ENCODE results near the gene TPRN. TPM values are rescaled to one million over a fixed set of nuclear protein-coding genes. Genes with fewer than 3 reads are reported as not detected.

TPRN gene
- total RNA-seq, 2 experiments from 2014 or later, result 7.3 to 7.6 TPM

- Mint-ChIP-seq H3K4me1 (no peaks in the 10 kb centered on the region), H3K27me3 (peaks cover 30% of the 10 kb centered on the region), H3K36me3 (no peaks in the 10 kb centered on the region)
Measured at GRCh38 chr9:137147091-137147792, 53.3 kb downstream of the TPRN start.

GRCh38 chr9:137146527-137146918 lies 54.0 kb downstream of the TPRN start:
- no peak overlapping the region for H3K27ac Mint-ChIP-seq
- no peak overlapping the region for H3K4me3 Mint-ChIP-seq
- H3K36me3 Mint-ChIP-seq, result no peaks in the 10 kb centered on the region
- H3K27me3 Mint-ChIP-seq, result peaks cover 38% of the 10 kb centered on the region
- no peaks in the 10 kb centered on the region for H3K9me3 Mint-ChIP-seq
- DNase-seq, result no peak
- H3K4me1 Mint-ChIP-seq, result no peaks in the 10 kb centered on the region

More at GRCh38 chr9:137147091-137147792, 53.3 kb downstream of the TPRN start:
- no peak overlapping the region for H3K4me3 Mint-ChIP-seq
- H3K9me3 Mint-ChIP-seq, result no peaks in the 10 kb centered on the region
- no peak for DNase-seq
- no peak overlapping the region for H3K27ac Mint-ChIP-seq

GRCh38 chr9:137145731-137146526 lies 54.6 kb downstream of the TPRN start:
- Mint-ChIP-seq H3K27me3 (peaks cover 42% of the 10 kb centered on the region), H3K4me3 (no peak overlapping the region), H3K4me1 (no peaks in the 10 kb centered on the region), H3K9me3 (no peaks in the 10 kb centered on the region), H3K36me3 (no peaks in the 10 kb centered on the region), H3K27ac (no peak overlapping the region)
- no peak for DNase-seq

- no peak overlapping the region for H3K27ac Mint-ChIP-seq
- no peak for DNase-seq
- H3K4me3 Mint-ChIP-seq, result no peak overlapping the region
- H3K36me3 Mint-ChIP-seq, result no peaks in the 10 kb centered on the region
- H3K27me3 Mint-ChIP-seq, result peaks cover 62% of the 10 kb centered on the region
- no peaks in the 10 kb centered on the region for H3K9me3 Mint-ChIP-seq
- H3K4me1 Mint-ChIP-seq, result no peaks in the 10 kb centered on the region
Measured at GRCh38 chr9:137143459-137143858, 57.1 kb downstream of the TPRN start.

- Mint-ChIP-seq H3K4me1 (peaks cover 2% of the 10 kb centered on the region), H3K36me3 (no peaks in the 10 kb centered on the region), H3K9me3 (no peaks in the 10 kb centered on the region), H3K27me3 (peaks cover 71% of the 10 kb centered on the region), H3K4me3 (no peak overlapping the region), H3K27ac (no peak overlapping the region)
- DNase-seq, result no peak
Measured at GRCh38 chr9:137141976-137142936, 58.3 kb downstream of the TPRN start.

Other genes with a start within 250 kb of the TPRN start
- gene LCN12, start 248.5 kb downstream of the TPRN start, total RNA-seq, result 1 to 10 TPM in 1 of 2 experiments, under 1 TPM in 1; 0.84 to 1.2 TPM
- not detected for gene PTGDS, start 223.2 kb downstream of the TPRN start, total RNA-seq
- gene LCNL1, start 217.7 kb downstream of the TPRN start, total RNA-seq, result not detected
- 10 to 100 TPM; 57.2 to 60.1 TPM for gene PAXX, start 208.3 kb downstream of the TPRN start, total RNA-seq
- gene CLIC3, start 204.2 kb downstream of the TPRN start, total RNA-seq, result not detected
- gene ABCA2, start 172.5 kb downstream of the TPRN start, total RNA-seq, result 1 to 10 TPM; 4.2 to 4.9 TPM
- not detected for gene FUT7, start 168.7 kb downstream of the TPRN start, total RNA-seq
- gene NPDC1, start 154.6 kb downstream of the TPRN start, total RNA-seq, result 10 to 100 TPM; 13.2 to 13.5 TPM
- gene ENTPD2, start 146.7 kb downstream of the TPRN start, total RNA-seq, result not detected
- 10 to 100 TPM; 15.2 to 15.4 TPM for gene SAPCD2, start 130.2 kb downstream of the TPRN start, total RNA-seq
- gene UAP1L1, start 123.2 kb downstream of the TPRN start, total RNA-seq, result 10 to 100 TPM; 22.9 to 23.5 TPM
- gene MAN1B1, start 113.8 kb downstream of the TPRN start, total RNA-seq, result 10 to 100 TPM; 24.7 to 25.1 TPM
- 100 to 1,000 TPM; 267 to 289 TPM for gene DPP7, start 86.0 kb downstream of the TPRN start, total RNA-seq
- gene GRIN1, start 61.6 kb downstream of the TPRN start, total RNA-seq, result not detected
- gene LRRC26, start 30.7 kb downstream of the TPRN start, total RNA-seq, result not detected
- not detected for gene TMEM210, start 28.7 kb downstream of the TPRN start, total RNA-seq
- 10 to 100 TPM; 42.6 to 48.3 TPM for gene ANAPC2, start 12.2 kb downstream of the TPRN start, total RNA-seq
- gene SSNA1, start 12.1 kb downstream of the TPRN start, total RNA-seq, result 10 to 100 TPM; 78.1 to 80.1 TPM
- 10 to 100 TPM; 37.9 TPM for gene TMEM203, start 4.9 kb upstream of the TPRN start, total RNA-seq
- 10 to 100 TPM; 37.6 to 38.8 TPM for gene NDOR1, start 5.0 kb upstream of the TPRN start, total RNA-seq
- gene RNF208, start 21.5 kb upstream of the TPRN start, total RNA-seq, result 1 to 10 TPM; 6.0 to 7.1 TPM
- gene CYSRT1, start 24.4 kb upstream of the TPRN start, total RNA-seq, result under 1 TPM; 0.32 to 0.49 TPM
- gene RNF224, start 26.8 kb upstream of the TPRN start, total RNA-seq, result not detected
- gene SLC34A3, start 30.2 kb upstream of the TPRN start, total RNA-seq, result not detected
- gene TUBB4B, start 40.5 kb upstream of the TPRN start, total RNA-seq, result 100 to 1,000 TPM; 271 to 274 TPM
- not detected for gene STPG3, start 50.5 kb upstream of the TPRN start, total RNA-seq
- gene NELFB, start 54.6 kb upstream of the TPRN start, total RNA-seq, result 10 to 100 TPM; 54.4 to 56.4 TPM
- gene TOR4A, start 77.0 kb upstream of the TPRN start, total RNA-seq, result 1 to 10 TPM; 3.6 to 3.9 TPM
- gene NRARP, start 101.5 kb upstream of the TPRN start, total RNA-seq, result 1 to 10 TPM; 5.0 to 5.3 TPM
- gene EXD3, start 222.4 kb upstream of the TPRN start, total RNA-seq, result 1 to 10 TPM; 3.6 to 4.2 TPM
- gene NOXA1, start 222.7 kb upstream of the TPRN start, total RNA-seq, result under 1 TPM; 0.66 to 0.76 TPM
- gene ENTPD8, start 240.6 kb upstream of the TPRN start, total RNA-seq, result not detected

Measured in activated naive CD8-positive, alpha-beta T cell treated with anti-CD3 and anti-CD28 coated beads for 36 hours (primary cell).